ENCODE results near the gene SEZ6. TPM values are rescaled to one million over a fixed set of nuclear protein-coding genes. Genes with fewer than 3 reads are reported as not detected.
A peak's percentile ranks its signal among the peaks of the same experiment; 100 is the strongest.

The SEZ6 gene
- polyA plus RNA-seq, 3 donors, result 0.17 to 0.33 (median 0.18) TPM

DNA sequence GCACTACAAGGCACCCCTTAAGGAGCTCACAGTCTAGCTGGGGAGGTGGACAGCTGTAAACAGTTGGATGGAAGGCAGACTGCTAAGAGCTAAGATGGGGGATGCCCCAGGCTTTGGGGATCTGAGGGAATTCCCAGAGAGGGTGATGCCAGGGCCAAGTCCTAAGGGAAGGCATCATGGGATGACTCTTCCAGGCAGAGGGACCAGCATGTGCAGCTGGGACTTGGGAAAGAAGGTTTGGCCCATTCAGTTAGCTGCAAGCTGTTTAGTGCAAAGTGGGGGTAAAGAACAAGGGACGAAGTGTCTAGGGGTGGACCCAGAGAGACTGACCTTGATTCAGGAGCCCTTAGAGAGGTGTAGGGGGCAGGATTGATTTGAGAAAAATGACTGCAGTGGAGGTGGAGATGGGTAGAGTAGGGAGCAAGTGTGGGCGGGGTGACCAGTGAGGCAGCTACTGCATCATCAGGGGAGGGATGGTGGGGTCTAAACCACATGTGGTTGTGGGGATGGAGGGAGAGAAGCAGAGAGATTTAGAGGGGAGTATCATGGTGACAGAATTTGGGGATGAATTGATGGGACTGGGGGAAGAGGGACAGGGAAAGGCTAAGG lies 27.4 kb downstream of the SEZ6 start:
- DNase-seq, result peak in 1 of 3 donors; percentile 53
- peaks cover 0 to 2% (median 0%) of the 10 kb centered on the region in 7 donors for H3K9me3 Mint-ChIP-seq
- H3K27ac Mint-ChIP-seq, result peak overlapping the region in 2 of 7 donors; percentile 63 to 75
- Histone ChIP-seq H2AFZ (ENCODE audit: insufficient read depth, low read depth, low read length, poor library complexity, severe bottlenecking) (no peak overlapping the region), H4K20me1 (ENCODE audit: insufficient read depth, low read length) (no peaks in the 10 kb centered on the region), H3K4me2 (replicated peaks; ENCODE audit: extremely low read depth, low read length, poor library complexity, severe bottlenecking) (no peak overlapping the region), H3K4me3 (replicated peaks in 1 of 3; ENCODE audit: low read depth in 2 of 3, low read length in 3 of 3) (no peak overlapping the region), H3K4me1 (ENCODE audit: control insufficient read depth in 1 of 2, insufficient read depth in 2 of 2, low read length in 2 of 2) (peaks cover 24 to 25% of the 10 kb centered on the region in 2 donors), H3K36me3 (replicated peaks in 1 of 2; ENCODE audit: control insufficient read depth in 1 of 2, insufficient read depth in 2 of 2, low read length in 2 of 2) (no peaks in the 10 kb centered on the region), H3K27ac (ENCODE audit: low read depth in 1 of 2, low read length in 2 of 2) (no peak overlapping the region), H3K9ac (ENCODE audit: insufficient read depth, low read length, poor library complexity, severe bottlenecking) (no peak overlapping the region), H3K79me2 (ENCODE audit: insufficient read depth, low read length) (no peaks in the 10 kb centered on the region), H3K9me3 (replicated peaks in 1 of 2; ENCODE audit: control insufficient read depth in 1 of 2, insufficient read depth in 1 of 2, low read length in 2 of 2) (no peaks in the 10 kb centered on the region), H3K27me3 (ENCODE audit: control insufficient read depth in 2 of 2, insufficient read depth in 2 of 2, low read length in 2 of 2) (no peaks in the 10 kb centered on the region)
- no peak overlapping the region for H3K4me3 Mint-ChIP-seq
- intact Hi-C loops (cut with micrococcal nuclease), result no loop called here
- peaks cover 26% of the 10 kb centered on the region for H3K4me1 Mint-ChIP-seq
- peaks cover 0 to 7% of the 10 kb centered on the region in 2 donors for H3K36me3 Mint-ChIP-seq
- TF ChIP-seq, protein P1, sequence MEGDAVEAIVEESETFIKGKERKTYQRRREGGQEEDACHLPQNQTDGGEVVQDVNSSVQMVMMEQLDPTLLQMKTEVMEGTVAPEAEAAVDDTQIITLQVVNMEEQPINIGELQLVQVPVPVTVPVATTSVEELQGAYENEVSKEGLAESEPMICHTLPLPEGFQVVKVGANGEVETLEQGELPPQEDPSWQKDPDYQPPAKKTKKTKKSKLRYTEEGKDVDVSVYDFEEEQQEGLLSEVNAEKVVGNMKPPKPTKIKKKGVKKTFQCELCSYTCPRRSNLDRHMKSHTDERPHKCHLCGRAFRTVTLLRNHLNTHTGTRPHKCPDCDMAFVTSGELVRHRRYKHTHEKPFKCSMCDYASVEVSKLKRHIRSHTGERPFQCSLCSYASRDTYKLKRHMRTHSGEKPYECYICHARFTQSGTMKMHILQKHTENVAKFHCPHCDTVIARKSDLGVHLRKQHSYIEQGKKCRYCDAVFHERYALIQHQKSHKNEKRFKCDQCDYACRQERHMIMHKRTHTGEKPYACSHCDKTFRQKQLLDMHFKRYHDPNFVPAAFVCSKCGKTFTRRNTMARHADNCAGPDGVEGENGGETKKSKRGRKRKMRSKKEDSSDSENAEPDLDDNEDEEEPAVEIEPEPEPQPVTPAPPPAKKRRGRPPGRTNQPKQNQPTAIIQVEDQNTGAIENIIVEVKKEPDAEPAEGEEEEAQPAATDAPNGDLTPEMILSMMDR (IDR thresholded peaks at IDR 0.05), result no peak
- WGBS (ENCODE audit: insufficient coverage), result 89% methylated on average over 2 of the region's 2 CpGs
- H3K27me3 Mint-ChIP-seq (ENCODE audit: low read depth in 3 of 3), result peaks cover 2% of the 10 kb centered on the region in 3 donors

DNA sequence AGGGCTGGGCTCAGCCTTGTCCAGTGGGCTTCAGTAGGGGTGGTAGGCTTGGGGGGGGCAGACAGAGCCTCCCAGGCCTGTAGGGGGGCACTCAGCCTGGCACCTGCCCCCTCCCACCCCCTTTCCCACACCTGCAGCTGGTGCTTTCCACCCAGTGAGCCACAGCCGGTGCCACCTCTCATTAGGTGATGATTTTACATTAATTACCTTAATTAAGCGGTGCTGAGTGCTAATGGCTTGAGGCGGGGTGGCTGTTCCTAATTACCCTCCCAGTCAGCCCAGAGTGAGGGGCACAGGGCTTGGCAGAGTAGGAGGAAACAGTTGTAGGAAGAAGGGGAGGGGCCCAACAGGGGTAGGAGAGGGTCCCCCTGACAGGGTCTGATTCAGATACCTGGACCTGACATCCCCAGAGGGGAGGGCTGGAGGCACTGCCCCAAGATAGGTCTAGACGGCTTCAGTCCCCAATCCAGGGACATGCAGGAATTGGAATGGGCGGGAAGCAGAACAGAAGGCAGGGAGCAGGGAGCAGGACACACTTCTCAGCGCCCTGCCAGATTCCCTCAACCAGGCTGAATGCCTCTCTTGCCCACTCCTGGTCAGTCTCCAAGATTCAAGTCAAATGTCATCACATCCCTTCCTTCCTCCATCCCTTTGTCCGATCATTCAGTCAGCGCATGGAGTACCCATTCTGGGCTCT lies 28.0 kb downstream of the SEZ6 start:
- no peak overlapping the region for H3K4me3 ChIP-seq (replicated peaks in 1 of 3; ENCODE audit: low read depth in 2 of 3, low read length in 3 of 3)
- 87% methylated on average over 3 of the region's 8 CpGs for WGBS (ENCODE audit: insufficient coverage)
- H3K27me3 ChIP-seq (ENCODE audit: control insufficient read depth in 2 of 2, insufficient read depth in 2 of 2, low read length in 2 of 2), result no peaks in the 10 kb centered on the region
- intact Hi-C loops (cut with micrococcal nuclease), result no loop called here
- peak overlapping the region in 1 of 7 donors; percentile 75 for H3K27ac Mint-ChIP-seq
- no peak for DNase-seq
- H3K36me3 ChIP-seq (replicated peaks in 1 of 2; ENCODE audit: control insufficient read depth in 1 of 2, insufficient read depth in 2 of 2, low read length in 2 of 2), result no peaks in the 10 kb centered on the region
- no peak overlapping the region for H3K4me2 ChIP-seq (replicated peaks; ENCODE audit: extremely low read depth, low read length, poor library complexity, severe bottlenecking)
- peaks cover 2 to 4% (median 2%) of the 10 kb centered on the region in 3 donors for H3K27me3 Mint-ChIP-seq (ENCODE audit: low read depth in 3 of 3)
- H3K9me3 ChIP-seq (replicated peaks in 1 of 2; ENCODE audit: control insufficient read depth in 1 of 2, insufficient read depth in 1 of 2, low read length in 2 of 2), result no peaks in the 10 kb centered on the region
- no peaks in the 10 kb centered on the region for H4K20me1 ChIP-seq (ENCODE audit: insufficient read depth, low read length)
- TF ChIP-seq, protein P1 (IDR thresholded peaks at IDR 0.05), result no peak
- H3K79me2 ChIP-seq (ENCODE audit: insufficient read depth, low read length), result no peaks in the 10 kb centered on the region
- no peak overlapping the region for H3K27ac ChIP-seq (ENCODE audit: low read depth in 1 of 2, low read length in 2 of 2)
- H3K4me1 ChIP-seq (ENCODE audit: control insufficient read depth in 1 of 2, insufficient read depth in 2 of 2, low read length in 2 of 2), result peaks cover 18% of the 10 kb centered on the region in 2 donors
- H3K9me3 Mint-ChIP-seq, result peaks cover 0 to 2% (median 0%) of the 10 kb centered on the region in 7 donors
- peaks cover 0 to 3% of the 10 kb centered on the region in 2 donors for H3K36me3 Mint-ChIP-seq
- H3K9ac ChIP-seq (ENCODE audit: insufficient read depth, low read length, poor library complexity, severe bottlenecking), result no peak overlapping the region
- H3K4me3 Mint-ChIP-seq, result no peak overlapping the region
- peaks cover 19% of the 10 kb centered on the region for H3K4me1 Mint-ChIP-seq
- H2AFZ ChIP-seq (ENCODE audit: insufficient read depth, low read depth, low read length, poor library complexity, severe bottlenecking), result no peak overlapping the region

All from CD14-positive monocyte (primary cell).